Ovary (tissue), 9 donors: ENCODE data around the gene CFB. TPM values are rescaled to one million over a fixed set of nuclear protein-coding genes. Genes with fewer than 3 reads are reported as not detected.

Source experiments
- DNase-seq, 5 donors: peaks; one replicate each; pipeline ENCODE4 v3.0.0-alpha.2; 2019 to 2020
- H3K27ac ChIP-seq, 2 donors: fragments of 200-600 bp; one replicate each; pipeline versions ENCODE4 v1.5.1 to v1.8.0; 2019 to 2022
- H3K27me3 ChIP-seq: fragments of 200-600 bp; one replicate; pipeline ENCODE4 v1.8.0; 2022
- H3K36me3 ChIP-seq: fragments of 200-600 bp; sonication (generic); one replicate; pipeline ENCODE4 v1.5.1; 2019
- H3K4me1 ChIP-seq: one replicate; pipeline ENCODE4 v1.8.1; 2013; ENCODE audit warnings: mild to moderate bottlenecking, moderate library complexity; ENCODE audit not compliant: insufficient read depth
- H3K4me3 ChIP-seq: fragments of 200-600 bp; sonication (generic); one replicate; pipeline ENCODE4 v1.5.1; 2017
- H3K9me3 ChIP-seq, 2 donors: fragments of 200-600 bp in 1 of 2; sonication (generic) in 1 of 2; one replicate each; pipeline versions ENCODE4 v1.5.1 to v1.8.1; 2013 to 2019; ENCODE audit warnings: mild to moderate bottlenecking in 1 of 2, moderate library complexity in 1 of 2
- CTCF ChIP-seq, 3 donors: fragments of 450-650 bp in 2 of 3; fragments of 200-600 bp in 1 of 3; IDR thresholded peaks; one replicate each; pipeline versions ENCODE4 v1.5.1 to v1.8.0; 2016 to 2022; ENCODE audit warnings: antibody characterized with exemption in 3 of 3, mild to moderate bottlenecking in 1 of 3
- EP300 ChIP-seq: sonication (generic); formaldehyde crosslinking; IDR thresholded peaks from one replicate; pipeline ENCODE4 v1.6.1; 2017; ENCODE audit warnings: antibody characterized with exemption
- POLR2A ChIP-seq: fragments of 450-650 bp; IDR thresholded peaks from one replicate; pipeline ENCODE4 v1.6.1; 2017; ENCODE audit warnings: antibody characterized with exemption, mild to moderate bottlenecking, moderate library complexity
- WGBS, 3 donors: extraction: QIAGEN DNeasy Blood & Tissue Kit in 1 of 3; methylation state at CpG; one replicate each; pipeline versions ENCODE4 v1.1.5 to v1.1.7; 2013 to 2017; 5-methylcytosine and 5-hydroxymethylcytosine counted together
- intact Hi-C, 4 donors: fragments of 100-400 bp; cut with DNase I; formaldehyde crosslinking; loops; one replicate each; pipeline versions ENCODE4 v1.11.0 to v1.15.1; 2022 to 2023
- polyA plus RNA-seq, 2 donors: library from polyadenylated mRNA; stranded (reverse); fragments of 200-250 nt in 1 of 2; fragments of 350-450 nt in 1 of 2; fragmentation: Illumina TruSeq in 1 of 2; extraction: RNeasy Lipid Tissue Mini Kit (QIAGEN cat#74804) in 1 of 2; gene quantifications; one replicate each; pipeline ENCODE4 v1.2.3, GENCODE V29; 2013 to 2014
- total RNA-seq, 7 donors: library from RNA; depleted of rRNA in 2 of 7; stranded (reverse); fragments of >200 nt in 2 of 7; fragmentation: NEBNext Ultra II Directional in 3 of 7; extraction: Animal tissue kit (Norgen Biotek cat#: 25700) in 3 of 7; gene quantifications; one replicate each; pipeline versions ENCODE4 v1.1.0 to v1.2.4, GENCODE V29; 2016 to 2023
- donor health status: DM: no; HTN: no; CAD: no; lungs with moderate emphysema.
- donor health status: DM: no; HTN: no; CAD: no.
- donor health status: Bipolar disorder and iron deficiency.
- donor health status: DM: yes; HTN: yes; CAD: no.
- donor health status: DM: no; HTN: no; CAD: no.
- donor health status: DM: yes; HTN: yes; CAD: no.

CFB gene
- total and polyA plus RNA-seq, 9 donors = 11.3 to 231 (median 20.8) TPM

- TF ChIP-seq EP300 (no peak), POLR2A (no peak), CTCF (IDR thresholded peaks at IDR 0.05) (no peak)
- no peak for DNase-seq
- intact Hi-C loops = loop anchor here in 1 of 4 donors (10.0 kb wide), 1 partner anchor 292 kb away; no protein-coding TSS in a partner anchor
- no peaks in the 10 kb centered on the region for H3K9me3 ChIP-seq
- H3K36me3 ChIP-seq = peaks cover 2% of the 10 kb centered on the region
- H3K27me3 ChIP-seq = no peaks in the 10 kb centered on the region
- H3K4me1 ChIP-seq = peaks cover 4% of the 10 kb centered on the region
- H3K4me3 ChIP-seq = no peak overlapping the region
- 80 to 90% (median 87%) methylated on average over 7 of the region's 7 CpGs for WGBS, 3 donors
- H3K27ac ChIP-seq = no peak overlapping the region
These were observed 20.6 kb downstream of the CFB start for GRCh38 chr6:31966506-31966905.

GRCh38 chr6:31966997-31967925 is 21.4 kb downstream of the CFB start:
- intact Hi-C loops = loop anchor here in 1 of 4 donors (10.0 kb wide), 1 partner anchor 292 kb away; no protein-coding TSS in a partner anchor
- peaks cover 4% of the 10 kb centered on the region for H3K4me1 ChIP-seq
- H3K4me3 ChIP-seq = no peak overlapping the region
- peaks cover 2% of the 10 kb centered on the region for H3K36me3 ChIP-seq
- no peaks in the 10 kb centered on the region for H3K9me3 ChIP-seq
- H3K27ac ChIP-seq = no peak overlapping the region
- H3K27me3 ChIP-seq = no peaks in the 10 kb centered on the region
- WGBS, 3 donors = 74 to 80% (median 77%) methylated on average over 10 of the region's 10 CpGs
- TF ChIP-seq POLR2A (no peak), EP300 (no peak), CTCF (IDR thresholded peaks at IDR 0.05) (no peak)
- DNase-seq = no peak

GRCh38 chr6:31967926-31968320 is 22.0 kb downstream of the CFB start:
- H3K4me1 ChIP-seq = peaks cover 4% of the 10 kb centered on the region
- intact Hi-C loops = loop anchor here in 1 of 4 donors (10.0 kb wide), 1 partner anchor 293 kb away; no protein-coding TSS in a partner anchor
- no peak overlapping the region for H3K4me3 ChIP-seq
- no peak for TF ChIP-seq POLR2A
- no peak for TF ChIP-seq CTCF (IDR thresholded peaks at IDR 0.05)
- TF ChIP-seq EP300 = no peak
- no peaks in the 10 kb centered on the region for H3K9me3 ChIP-seq
- WGBS, 3 donors = 68 to 69% (median 68%) methylated on average over 3 of the region's 3 CpGs
- DNase-seq = no peak
- H3K27ac ChIP-seq = no peak overlapping the region
- peaks cover 2% of the 10 kb centered on the region for H3K36me3 ChIP-seq
- H3K27me3 ChIP-seq = no peaks in the 10 kb centered on the region

- intact Hi-C loops = loop anchor here in 1 of 4 donors (10.0 kb wide), 1 partner anchor 294 kb away; no protein-coding TSS in a partner anchor
- Histone ChIP-seq H3K9me3 (no peaks in the 10 kb centered on the region), H3K36me3 (peaks cover 2% of the 10 kb centered on the region), H3K27ac (no peak overlapping the region), H3K4me1 (peaks cover 4% of the 10 kb centered on the region), H3K4me3 (no peak overlapping the region), H3K27me3 (no peaks in the 10 kb centered on the region)
- DNase-seq = no peak
- WGBS, 3 donors = 63 to 68% (median 66%) methylated on average over 11 of the region's 11 CpGs
- TF ChIP-seq CTCF (IDR thresholded peaks at IDR 0.05) (no peak), EP300 (no peak), POLR2A (no peak)
These were observed 22.4 kb downstream of the CFB start for GRCh38 chr6:31968326-31968725.
